ENCODE data around the gene PRICKLE2.

Gene PRICKLE2

DNA sequence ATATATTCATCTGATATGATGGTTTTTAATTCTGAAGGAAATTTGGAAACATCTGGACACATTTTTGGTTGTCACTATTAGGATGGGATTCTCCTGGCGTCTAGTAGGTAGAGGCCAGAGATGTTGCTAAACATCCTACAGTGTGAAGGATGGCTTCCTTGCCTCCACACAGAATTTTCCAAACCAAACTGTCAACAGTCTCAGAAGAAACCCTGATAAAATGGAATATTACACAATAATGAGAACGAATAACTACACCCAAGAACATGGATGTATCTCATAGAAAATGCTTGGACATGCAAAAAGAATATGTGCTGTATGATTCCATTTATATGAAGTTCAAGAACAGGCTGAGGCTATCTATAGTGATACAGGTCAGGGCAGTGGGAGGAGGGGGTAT, 122.1 kb downstream of the PRICKLE2 start:
- TF ChIP-seq GATA2 (IDR thresholded peaks at IDR 0.05; ENCODE audit: low read depth, low read length) (no peak), GATA3 (IDR thresholded peaks at IDR 0.05; ENCODE audit: low read depth, low read length) (no peak)

DNA sequence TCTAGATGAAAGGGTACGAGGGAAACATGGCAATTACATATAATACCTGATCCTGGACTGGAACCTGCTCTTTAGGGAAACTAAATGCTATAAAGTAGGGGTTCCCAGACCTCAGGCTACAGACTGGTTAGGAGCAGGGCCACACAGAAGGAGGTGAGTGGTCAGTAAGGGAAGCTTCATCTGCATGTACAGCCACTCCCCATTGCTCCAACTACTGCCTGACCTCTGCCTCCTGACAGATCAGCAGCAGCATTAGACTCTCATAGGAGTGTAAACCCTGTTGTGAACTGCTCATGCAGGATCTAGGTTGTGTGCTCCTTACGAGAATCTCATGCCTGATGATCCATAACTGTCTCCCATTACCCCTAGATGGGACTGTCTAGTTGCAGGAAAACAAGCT, 123.1 kb downstream of the PRICKLE2 start:
- TF ChIP-seq GATA2 (IDR thresholded peaks at IDR 0.05; ENCODE audit: low read depth, low read length) = no peak
- TF ChIP-seq GATA3 (IDR thresholded peaks at IDR 0.05; ENCODE audit: low read depth, low read length) = no peak

DNA sequence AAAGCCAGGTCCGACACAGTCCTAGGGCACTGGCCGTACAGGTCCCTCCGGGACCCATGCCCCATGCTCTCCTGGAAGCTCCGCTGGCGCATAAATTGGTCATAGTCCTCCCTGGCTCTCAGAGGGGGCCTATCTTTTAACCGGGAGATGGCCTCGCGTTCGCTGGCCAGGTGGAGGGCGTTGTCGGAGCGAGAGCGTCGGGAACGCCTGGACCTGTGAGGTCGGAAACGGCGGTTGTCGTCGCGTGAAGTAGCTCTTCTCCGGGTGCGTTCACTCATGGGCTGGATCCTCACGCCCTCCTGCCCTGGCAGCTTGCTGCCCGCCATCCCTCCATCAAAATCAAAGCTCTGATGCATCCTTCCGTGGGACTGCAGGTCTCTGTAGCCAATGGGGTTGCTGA, 126.0 kb downstream of the PRICKLE2 start:
- TF ChIP-seq GATA2 (IDR thresholded peaks at IDR 0.05; ENCODE audit: low read depth, low read length) = no peak
- TF ChIP-seq GATA3 (IDR thresholded peaks at IDR 0.05; ENCODE audit: low read depth, low read length) = no peak

DNA sequence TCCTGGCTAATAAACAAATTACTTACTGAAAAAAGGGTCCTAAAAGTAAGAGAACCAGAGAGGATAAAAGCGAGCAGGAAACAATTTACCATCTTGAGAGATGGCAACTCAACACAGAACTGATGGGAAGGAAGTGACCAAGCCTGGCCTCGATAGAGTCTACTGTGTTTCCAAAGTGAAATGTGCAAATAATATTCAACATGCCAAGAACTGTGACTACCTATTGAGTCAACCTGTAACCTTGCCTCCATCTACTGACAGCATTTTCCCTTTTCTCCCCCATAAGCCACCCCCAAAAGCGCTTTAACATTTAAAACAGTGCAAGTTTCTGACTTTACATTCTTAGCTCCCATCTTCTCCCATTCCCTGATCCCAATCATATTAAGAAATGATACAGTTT, 126.6 kb downstream of the PRICKLE2 start:
- TF ChIP-seq GATA2 (IDR thresholded peaks at IDR 0.05; ENCODE audit: low read depth, low read length) = no peak
- TF ChIP-seq GATA3 (IDR thresholded peaks at IDR 0.05; ENCODE audit: low read depth, low read length) = no peak

DNA sequence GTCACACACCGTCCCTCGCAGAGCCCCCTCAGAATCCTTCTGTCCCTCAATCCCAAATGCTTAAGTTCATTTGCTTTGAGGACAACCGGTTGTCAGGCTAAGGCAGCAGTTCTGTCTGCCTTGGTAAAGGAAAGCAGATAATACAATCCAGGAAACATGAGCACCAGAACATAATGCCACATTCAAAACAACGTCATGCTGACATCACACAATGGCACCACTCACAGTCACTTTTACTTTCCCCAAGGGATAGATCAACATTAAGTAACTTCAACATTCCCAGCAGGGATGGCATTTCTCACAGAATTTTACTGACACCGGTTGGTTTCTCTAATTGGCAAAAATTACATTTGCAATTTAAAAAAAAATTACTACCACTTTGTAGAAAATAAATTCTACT, 127.3 kb downstream of the PRICKLE2 start:
- TF ChIP-seq GATA2 (IDR thresholded peaks at IDR 0.05; ENCODE audit: low read depth, low read length) = no peak

DNA sequence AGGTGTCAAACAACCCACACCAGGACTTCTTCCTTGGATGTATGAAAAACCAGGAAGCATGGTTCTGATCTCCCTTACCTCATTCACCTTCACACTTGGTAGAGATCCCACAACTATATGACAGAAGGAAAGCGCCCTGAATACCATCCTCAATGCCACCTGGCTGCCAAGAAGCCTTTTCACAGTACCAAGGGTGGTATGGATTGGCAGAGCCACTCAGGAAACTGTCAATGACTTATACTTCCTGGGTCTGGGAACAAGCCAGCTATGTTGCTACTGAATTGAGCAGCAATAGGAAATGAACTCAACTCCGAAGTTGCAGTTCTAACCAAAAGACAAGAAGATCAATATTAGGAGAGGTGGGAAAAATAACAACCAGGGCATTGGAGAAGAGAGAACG, 129.5 kb downstream of the PRICKLE2 start:
- TF ChIP-seq GATA2 (IDR thresholded peaks at IDR 0.05; ENCODE audit: low read depth, low read length) (no peak), GATA3 (IDR thresholded peaks at IDR 0.05; ENCODE audit: low read depth, low read length) (no peak)

DNA sequence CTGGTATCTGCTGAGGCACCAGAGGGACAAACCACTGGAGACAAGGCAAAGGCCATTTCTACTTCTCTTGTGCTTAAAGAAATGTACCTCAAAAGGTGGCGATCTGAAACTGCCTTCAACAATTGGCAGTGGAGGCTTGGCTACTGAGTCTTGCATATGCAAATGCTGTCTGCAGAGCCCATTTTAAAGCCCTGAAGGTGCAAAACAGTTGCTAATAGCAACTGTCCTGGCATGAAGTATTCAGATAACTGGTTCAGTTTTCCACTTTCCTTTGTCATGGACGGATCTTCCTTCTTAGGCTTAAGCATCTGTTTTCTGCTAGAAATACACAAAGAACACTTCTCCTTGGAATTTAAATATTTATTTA, 130.6 kb downstream of the PRICKLE2 start:
- TF ChIP-seq GATA3 (IDR thresholded peaks at IDR 0.05; ENCODE audit: low read depth, low read length) = no peak
- TF ChIP-seq GATA2 (IDR thresholded peaks at IDR 0.05; ENCODE audit: low read depth, low read length) = no peak

DNA sequence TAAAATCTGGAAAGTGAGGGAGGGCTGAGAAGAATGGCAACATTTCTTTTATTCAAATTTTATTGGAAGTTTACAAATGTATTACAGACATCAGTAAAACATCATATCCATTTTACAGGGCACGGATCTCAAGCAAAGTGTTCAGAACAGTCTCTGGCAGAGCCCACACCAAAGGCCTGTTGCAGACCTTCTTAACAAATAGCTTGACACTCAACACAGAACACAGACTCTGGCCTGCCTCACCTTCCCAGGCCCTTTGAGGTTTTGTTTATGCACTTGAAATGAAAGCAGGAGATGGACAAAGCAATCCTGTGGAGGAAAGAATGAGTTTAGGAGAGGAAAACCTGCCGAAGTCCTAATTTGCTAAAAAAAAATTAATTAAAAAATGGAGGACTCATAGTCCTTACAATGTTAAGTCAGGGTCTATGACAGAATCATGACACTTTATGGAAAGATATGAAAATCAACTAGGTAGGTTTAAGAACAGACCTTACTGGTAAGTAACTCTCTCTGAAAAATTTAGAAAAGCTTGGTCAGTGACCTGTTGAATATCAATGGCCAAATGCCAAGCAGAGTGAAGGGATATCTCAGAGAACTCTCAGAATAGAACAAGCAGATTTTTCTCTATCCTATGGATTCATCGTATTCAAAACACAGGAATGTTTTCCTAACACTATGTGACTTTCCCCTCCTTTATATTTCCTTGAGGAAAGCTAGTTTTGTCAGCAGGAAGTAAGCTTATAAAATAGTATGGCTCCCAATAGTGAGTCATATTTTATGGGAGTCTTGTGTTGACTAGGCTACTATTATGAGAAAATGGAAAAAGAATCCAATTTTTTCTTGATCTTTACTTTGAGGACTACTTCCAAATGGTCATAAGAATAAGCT, 131.2 kb downstream of the PRICKLE2 start:
- no peak for TF ChIP-seq GATA3 (IDR thresholded peaks at IDR 0.05; ENCODE audit: low read depth, low read length)
- no peak for TF ChIP-seq GATA2 (IDR thresholded peaks at IDR 0.05; ENCODE audit: low read depth, low read length)

DNA sequence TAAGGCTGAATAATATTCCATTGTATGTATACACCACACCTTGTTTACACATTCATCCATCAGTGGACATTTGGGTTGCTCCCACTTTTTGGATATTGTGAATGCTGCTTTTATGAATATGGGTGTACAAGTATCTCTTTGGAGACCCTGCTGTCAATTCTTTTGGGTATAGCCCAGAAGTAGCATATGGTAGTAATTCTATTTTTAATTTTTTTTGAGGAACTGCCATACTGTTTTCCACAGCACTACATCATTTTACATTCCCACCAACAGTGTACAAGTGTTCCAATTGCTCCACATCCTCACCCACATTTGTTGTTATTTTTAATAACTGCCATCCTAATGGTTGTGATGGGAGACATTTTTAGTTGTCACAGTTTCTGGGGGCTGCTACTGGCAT, 132.1 kb downstream of the PRICKLE2 start:
- TF ChIP-seq GATA3 (IDR thresholded peaks at IDR 0.05; ENCODE audit: low read depth, low read length) = no peak
- no peak for TF ChIP-seq GATA2 (IDR thresholded peaks at IDR 0.05; ENCODE audit: low read depth, low read length)

DNA sequence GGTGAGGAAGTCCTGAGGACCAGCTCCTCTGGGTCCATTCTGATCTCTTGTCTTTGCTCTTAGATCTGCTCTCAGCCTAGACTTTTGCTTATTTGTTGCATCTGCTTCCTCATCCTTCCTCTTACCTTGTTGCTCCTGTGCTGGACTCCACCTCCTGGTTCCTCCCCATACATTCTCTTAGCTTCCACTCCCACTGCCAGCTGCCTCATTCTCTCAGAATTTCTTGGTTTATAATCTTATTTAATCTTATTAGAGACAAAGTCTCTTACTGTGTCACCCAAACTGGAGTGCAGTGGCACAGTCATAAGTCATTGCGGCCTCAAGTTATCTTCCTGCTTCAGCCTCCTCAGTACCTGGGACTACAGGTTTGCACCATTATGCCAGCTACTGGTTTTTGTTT, 133.8 kb downstream of the PRICKLE2 start:
- TF ChIP-seq GATA3 (IDR thresholded peaks at IDR 0.05; ENCODE audit: low read depth, low read length) = no peak
- no peak for TF ChIP-seq GATA2 (IDR thresholded peaks at IDR 0.05; ENCODE audit: low read depth, low read length)

DNA sequence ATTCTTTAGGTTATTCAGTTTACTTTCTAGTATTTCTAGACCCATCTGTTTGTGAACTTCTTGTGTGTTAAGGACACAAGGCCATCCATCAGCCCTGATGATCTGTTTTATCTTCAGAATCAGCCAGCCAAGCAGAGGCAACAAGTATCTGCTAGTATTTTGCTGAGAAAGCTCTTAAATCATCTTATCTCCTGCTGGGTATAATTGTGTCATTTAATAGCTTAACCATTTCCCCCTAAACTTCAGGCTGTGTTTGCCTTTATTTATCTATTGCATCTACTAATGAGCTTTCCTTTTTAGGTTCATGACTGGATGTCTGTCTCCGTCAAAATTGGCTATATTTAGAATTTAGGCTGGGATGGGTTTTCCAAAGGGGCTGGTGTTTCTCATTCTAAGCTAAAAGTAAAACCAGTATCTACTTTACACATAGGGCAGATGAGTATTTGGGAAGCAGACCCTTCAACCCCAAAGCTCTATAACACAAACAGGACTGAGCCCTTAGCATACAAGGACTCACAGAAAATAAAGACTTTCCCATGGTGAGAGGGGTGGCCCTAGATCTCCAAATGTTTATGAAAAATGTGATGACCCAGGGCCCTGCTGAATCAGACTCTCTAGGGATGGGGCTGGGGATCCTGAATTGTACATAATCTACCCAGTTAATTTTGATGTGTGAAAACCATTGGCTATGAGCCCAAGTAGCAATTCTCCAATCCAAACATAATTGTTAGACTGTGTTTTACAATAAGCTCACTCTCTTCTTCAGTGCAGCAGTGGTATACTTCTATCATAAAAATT, 136.7 kb downstream of the PRICKLE2 start:
- peak; percentile 83 for TF ChIP-seq GATA2 (IDR thresholded peaks at IDR 0.05; ENCODE audit: low read depth, low read length)
- peak; percentile 83 for TF ChIP-seq GATA3 (IDR thresholded peaks at IDR 0.05; ENCODE audit: low read depth, low read length)

DNA sequence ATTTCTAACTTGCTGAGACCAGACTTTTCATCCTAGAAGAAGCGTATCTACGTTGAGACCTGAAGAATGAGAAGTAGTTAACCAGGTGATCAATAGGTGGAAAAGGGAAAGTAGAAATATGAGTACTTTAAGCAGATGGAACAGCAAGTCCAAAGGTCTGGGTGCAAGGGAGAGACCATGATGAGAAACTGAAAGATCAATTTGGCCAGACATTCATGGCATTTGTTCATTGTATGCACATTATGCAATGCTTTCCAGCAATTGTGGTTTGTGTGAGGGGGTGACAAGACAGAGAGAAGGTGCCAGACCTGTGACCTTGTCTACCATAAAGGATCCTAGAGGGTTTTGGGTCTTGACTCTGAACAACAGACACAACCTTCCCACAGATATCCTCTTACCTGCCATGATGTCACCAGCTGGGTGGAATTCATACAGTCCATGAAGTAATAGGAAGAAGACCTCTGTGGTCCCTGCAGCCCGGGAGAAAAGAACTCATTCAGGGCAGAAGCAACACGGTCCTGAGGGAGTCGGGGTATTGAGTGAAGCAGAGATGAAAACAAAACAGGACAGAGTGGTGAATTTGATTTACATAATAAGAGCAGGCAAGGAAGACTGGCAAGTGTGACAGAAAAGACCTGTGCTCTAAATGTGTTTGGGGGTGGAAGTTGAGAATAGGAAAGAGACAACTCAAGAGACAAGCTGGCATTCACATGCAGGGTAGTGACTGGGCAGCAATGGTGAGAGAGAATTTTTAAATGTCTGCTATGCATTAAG, 138.6 kb downstream of the PRICKLE2 start:
- no peak for TF ChIP-seq GATA2 (IDR thresholded peaks at IDR 0.05; ENCODE audit: low read depth, low read length)
- TF ChIP-seq GATA3 (IDR thresholded peaks at IDR 0.05; ENCODE audit: low read depth, low read length) = no peak

DNA sequence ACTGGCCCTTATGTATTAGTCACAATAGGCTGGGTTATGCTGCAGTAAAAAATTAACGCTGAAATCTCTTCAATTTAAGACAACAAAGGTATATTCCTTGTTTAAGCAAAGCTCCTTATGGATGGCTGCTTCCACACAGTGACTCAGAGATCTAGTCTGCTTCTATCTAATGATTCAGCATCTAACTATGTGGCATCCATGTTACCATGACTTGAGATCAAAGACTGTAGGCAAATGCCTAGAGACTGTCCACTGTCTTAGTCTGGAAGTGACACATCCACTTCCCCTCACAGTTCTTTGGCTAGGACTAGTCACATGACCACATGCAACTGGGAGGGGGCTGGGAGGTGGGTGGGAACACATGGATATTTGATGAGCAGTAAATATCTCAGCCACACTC, 140.6 kb downstream of the PRICKLE2 start:
- TF ChIP-seq GATA3 (IDR thresholded peaks at IDR 0.05; ENCODE audit: low read depth, low read length) (no peak), GATA2 (IDR thresholded peaks at IDR 0.05; ENCODE audit: low read depth, low read length) (no peak)

DNA sequence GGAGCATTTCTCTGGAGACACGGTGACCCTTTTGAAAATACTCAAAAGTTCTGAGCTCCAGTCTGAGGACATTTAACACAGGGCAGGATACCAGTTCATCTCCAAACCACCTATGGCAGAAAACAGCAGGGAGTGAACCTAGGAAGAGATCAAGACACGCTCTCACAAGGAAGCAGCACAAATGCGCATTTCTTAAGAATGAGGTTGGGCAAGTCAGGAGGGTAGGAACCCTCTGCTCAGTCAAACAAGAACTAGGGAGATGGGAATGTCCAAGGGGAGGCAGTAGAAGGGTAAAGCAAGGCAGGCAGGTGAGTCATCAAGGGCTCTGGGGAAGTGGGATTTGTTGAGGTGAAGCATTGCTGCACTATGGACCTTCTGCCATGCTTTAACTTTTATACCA, 141.7 kb downstream of the PRICKLE2 start:
- TF ChIP-seq GATA2 (IDR thresholded peaks at IDR 0.05; ENCODE audit: low read depth, low read length) = no peak
- no peak for TF ChIP-seq GATA3 (IDR thresholded peaks at IDR 0.05; ENCODE audit: low read depth, low read length)
